NOMO-1 treated with DMSO at 0.1 percent for 48 hours (cell line): ENCODE data around the gene NIBAN1.

ENCODE experiments used
- DNase-seq: peaks from one replicate; lab custom pipeline; 2025; ENCODE audit not compliant: unreplicated experiment; lab: John Stamatoyannopoulos, UW

Gene NIBAN1

DNA sequence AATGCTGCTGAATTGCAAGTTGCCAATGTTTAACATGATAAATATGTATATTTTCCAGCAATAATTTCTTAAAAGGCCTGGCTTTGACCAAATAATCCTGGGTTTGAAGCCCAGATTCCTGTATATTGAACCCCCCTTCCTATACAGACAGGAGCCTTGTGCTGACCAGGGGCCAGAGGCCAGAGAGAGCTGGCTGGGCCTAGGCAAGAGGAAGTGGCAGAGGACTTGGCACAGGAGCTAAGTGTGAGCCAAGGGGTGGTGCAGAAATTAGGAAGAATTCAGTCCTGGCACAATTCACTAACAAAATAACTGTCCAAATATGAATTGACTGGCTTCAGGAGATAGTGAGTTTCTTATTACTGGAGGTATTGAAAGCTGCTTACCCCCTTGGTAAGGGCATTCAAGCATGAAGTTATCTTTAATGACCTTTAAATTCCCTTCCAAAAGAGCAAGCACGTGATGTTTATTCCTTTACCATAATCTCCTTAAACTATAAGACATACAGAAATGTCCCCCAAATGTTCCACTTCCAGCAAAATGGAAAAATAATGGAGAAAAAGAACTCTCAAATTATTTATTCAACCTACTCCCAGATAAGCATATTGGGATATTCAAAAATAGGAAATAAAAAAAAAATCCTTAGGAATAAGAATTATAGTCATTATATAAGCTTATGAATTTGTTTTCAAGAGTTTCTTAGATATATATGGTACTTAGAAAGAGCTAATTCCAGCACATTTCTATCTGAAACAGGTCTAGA, 26.6 kb downstream of the NIBAN1 start:
- no peak for DNase-seq

GRCh38 chr1:184945678-184946412, 28.5 kb downstream of the NIBAN1 start:
- DNase-seq, result peak; percentile 87

- peak; percentile 78 for DNase-seq
Observed at GRCh38 chr1:184945029-184945428, 29.3 kb downstream of the NIBAN1 start.

DNA sequence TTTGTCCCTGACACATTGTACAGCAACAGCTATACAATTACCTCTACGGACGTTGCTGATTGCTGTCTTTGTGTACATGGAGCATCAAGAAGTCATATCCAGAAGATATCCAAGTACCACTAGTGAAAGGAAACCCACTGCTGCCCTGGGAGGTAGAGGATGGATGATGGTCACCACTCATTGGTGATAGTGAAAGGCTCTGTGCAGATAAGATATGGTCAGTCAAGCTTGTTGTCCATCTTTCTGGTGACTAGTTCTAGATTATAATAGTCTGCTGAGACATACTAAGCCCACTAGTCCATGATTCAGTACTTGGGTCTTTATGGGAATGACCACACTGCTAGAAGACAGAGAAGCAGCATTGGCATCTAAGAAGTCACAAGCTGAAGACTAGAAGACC, 30.3 kb downstream of the NIBAN1 start:
- no peak for DNase-seq

- DNase-seq, result no peak
Observed at GRCh38 chr1:184941735-184942134, 32.6 kb downstream of the NIBAN1 start.

DNA sequence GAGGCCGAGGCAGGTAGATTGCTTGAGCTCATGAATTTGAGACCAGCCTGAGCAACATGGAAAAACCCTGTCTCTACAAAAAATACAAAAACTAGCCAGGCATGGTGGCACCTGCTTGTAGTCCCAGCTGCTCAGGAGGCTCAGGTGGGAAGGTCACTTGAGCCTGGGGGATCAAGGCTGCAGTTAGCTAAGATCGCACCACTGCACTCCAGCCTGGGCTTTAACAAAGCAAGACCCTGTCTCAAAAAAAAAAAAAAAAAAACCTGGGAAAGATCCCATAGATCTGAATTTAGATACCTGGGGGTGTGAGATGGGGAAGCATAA, 32.9 kb downstream of the NIBAN1 start:
- no peak for DNase-seq

- no peak for DNase-seq
Observed at GRCh38 chr1:184940694-184941409, 33.5 kb downstream of the NIBAN1 start.

GRCh38 chr1:184940226-184940625, 34.1 kb downstream of the NIBAN1 start:
- no peak for DNase-seq

DNA sequence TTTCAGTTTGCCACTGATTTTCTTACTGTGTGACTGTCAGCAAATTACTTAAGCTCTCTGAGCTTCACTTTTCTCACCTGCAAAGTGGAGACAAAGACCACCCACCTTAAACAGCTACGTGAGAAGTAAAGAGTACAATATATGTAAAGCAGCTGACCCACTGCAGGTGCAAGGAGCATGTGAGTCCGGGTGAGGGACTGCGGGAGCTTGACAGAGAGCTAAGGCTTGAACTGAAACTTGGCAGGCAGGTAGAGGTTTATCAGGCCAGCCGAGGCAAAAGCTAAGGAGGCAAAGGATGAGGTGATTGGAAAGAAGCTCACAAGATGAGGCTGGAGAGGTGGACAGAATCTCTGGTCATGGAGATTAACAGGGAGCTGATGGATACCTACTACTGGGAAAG, 36.6 kb downstream of the NIBAN1 start:
- no peak for DNase-seq

DNA sequence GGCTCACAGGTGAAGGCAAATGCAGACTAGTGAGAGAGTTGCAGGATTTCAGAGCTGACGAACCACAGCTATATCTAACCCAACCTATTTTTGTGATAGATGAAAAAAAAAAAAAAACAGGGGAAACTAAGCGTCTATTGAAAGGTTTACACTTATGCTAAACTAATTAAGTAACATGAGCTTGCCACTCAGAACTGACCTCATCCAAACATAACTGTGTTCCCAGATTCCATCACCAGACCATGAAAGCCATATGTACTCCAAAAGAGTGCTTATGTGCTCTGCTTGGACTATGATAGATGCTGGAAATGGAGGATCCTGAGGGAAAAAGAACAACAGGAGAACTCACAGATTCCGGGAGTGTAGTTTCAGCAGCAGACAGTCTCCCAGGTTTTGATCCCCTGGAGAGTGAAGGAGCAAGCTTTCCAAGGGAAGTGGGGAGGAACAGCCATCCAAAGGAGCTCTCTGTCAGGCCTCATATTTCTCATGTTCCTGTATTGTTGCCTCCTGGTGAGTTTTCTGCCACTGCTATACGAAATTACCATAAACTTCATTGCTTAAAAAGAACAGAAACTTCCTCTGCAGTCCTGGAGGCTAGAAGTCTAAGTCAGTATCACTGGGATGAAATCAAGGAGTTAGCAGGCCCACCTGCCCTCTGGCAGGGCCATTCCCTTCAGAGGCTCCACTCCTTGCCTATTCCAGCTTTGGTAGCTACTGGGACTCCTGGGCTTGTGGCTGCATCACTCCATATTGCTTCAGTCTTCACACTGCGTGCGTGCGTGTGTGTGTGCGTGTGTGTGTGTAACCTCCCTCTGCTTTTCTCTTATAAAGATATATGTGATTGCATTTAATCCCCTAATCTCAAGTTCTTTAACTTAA, 38.1 kb downstream of the NIBAN1 start:
- DNase-seq, result no peak

DNA sequence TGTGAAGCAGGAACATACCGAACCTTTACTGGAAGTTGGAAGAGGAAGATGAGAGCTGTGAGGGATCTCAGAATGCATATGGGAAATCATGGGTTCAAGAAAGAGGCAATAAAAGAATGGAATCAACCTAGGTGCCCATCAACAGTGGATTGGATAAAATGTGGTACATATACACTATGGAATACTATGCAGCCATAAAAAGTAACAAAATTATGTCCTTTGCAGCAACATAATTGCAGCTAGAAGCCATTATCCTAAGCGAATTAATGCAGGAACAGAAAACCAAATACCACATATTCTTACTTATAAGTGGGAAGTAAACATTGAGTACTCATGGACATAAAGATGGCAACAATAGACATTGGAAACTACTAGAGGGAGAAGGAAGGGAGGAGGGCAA, 40.4 kb downstream of the NIBAN1 start:
- no peak for DNase-seq

DNA sequence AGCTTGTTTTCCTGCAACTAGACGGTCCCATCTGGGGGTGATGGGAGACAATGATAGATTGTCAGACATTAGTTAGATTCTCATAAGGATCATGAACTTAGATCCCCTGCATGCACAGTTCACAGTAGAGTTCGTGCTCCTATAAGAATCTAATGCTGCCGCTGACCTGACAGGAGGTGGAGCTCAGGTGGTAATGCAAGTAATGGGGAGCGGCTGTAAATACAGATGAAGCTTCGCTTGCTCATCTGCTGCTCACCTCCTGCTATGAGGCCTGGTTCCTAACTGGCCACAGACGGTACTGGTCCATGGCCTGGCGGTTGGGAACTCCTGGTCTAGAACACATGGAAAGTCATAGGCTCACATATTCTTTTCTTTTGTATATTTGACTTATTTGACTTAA, 42.0 kb downstream of the NIBAN1 start:
- no peak for DNase-seq

GRCh38 chr1:184931566-184931965, 42.7 kb downstream of the NIBAN1 start:
- DNase-seq, result no peak

GRCh38 chr1:184930645-184931044, 43.7 kb downstream of the NIBAN1 start:
- DNase-seq, result peak; percentile 89

DNA sequence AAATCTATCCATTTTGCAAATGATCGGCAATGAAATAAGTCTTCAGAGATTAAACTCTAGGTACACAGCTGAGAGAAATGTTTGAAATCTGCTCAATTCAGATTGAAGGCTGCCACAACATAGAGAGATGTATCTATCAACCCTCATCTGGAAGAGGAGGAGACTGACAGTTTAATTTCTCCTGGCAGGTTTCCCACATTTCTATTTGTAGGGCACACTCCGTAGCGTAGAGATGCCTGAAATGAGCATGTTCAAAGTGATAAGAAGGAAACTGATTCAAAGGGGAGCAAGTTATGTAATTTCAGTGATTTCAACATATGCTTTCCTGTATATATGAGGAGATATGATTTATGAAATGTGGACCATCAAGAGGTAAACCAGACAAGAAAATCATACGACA, 44.1 kb downstream of the NIBAN1 start:
- DNase-seq, result peak; percentile 57

DNA sequence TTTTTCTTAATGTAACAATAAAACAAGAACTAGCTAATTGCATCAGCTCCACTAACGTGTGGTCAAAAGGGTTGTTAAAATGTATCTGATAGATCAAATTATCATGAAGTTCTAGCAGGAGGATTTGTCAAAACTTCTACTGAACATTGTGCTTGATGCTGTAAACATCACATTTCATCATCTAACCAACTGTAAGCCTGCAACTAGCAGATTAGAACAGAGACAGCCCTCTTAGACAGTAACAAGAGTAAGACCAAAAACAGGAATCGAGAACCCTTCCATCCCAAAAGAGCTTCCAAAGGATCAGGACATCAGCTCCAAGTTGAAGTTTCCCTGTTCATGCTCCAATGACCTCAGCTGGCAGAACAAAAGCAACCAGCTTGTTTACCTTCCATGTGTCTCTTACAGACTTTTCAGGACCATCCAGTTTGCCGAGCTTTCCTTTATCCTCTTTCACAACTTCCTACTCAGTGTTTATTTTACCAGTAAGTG, 44.6 kb downstream of the NIBAN1 start:
- peak; percentile 51 for DNase-seq

- DNase-seq, result no peak
Observed at GRCh38 chr1:184928394-184928793, 45.9 kb downstream of the NIBAN1 start.
